Hepatocyte (in vitro differentiated cells): Measurements from ENCODE around the gene LMF2.

Source experiments
- EZH2 ChIP-seq: fragments of 200-600 bp; sonication (generic); IDR thresholded peaks from 2 replicates; pipeline ENCODE4 v1.6.1; 2016; ENCODE audit warnings: antibody characterized with exemption, mild to moderate bottlenecking, borderline replicate concordance
- TF ChIP-seq, protein P1 (sequence below): fragments of 200-600 bp; sonication (generic); IDR thresholded peaks from 2 replicates; pipeline ENCODE4 v1.5.1; 2016; ENCODE audit warnings: antibody characterized with exemption, mild to moderate bottlenecking; ENCODE audit not compliant: poor library complexity

- no peak for TF ChIP-seq EZH2
- TF ChIP-seq, protein P1, sequence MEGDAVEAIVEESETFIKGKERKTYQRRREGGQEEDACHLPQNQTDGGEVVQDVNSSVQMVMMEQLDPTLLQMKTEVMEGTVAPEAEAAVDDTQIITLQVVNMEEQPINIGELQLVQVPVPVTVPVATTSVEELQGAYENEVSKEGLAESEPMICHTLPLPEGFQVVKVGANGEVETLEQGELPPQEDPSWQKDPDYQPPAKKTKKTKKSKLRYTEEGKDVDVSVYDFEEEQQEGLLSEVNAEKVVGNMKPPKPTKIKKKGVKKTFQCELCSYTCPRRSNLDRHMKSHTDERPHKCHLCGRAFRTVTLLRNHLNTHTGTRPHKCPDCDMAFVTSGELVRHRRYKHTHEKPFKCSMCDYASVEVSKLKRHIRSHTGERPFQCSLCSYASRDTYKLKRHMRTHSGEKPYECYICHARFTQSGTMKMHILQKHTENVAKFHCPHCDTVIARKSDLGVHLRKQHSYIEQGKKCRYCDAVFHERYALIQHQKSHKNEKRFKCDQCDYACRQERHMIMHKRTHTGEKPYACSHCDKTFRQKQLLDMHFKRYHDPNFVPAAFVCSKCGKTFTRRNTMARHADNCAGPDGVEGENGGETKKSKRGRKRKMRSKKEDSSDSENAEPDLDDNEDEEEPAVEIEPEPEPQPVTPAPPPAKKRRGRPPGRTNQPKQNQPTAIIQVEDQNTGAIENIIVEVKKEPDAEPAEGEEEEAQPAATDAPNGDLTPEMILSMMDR, result no peak
Measured at GRCh38 chr22:50470491-50470890, 37.0 kb downstream of the LMF2 start.
